ENCODE measurements around the gene THSD7B.
"Not testable (repeated sequence)": the region's sequence is repeated elsewhere in the genome, so short reads cannot be mapped to it uniquely, and the experiment has no call there.

The THSD7B gene

DNA sequence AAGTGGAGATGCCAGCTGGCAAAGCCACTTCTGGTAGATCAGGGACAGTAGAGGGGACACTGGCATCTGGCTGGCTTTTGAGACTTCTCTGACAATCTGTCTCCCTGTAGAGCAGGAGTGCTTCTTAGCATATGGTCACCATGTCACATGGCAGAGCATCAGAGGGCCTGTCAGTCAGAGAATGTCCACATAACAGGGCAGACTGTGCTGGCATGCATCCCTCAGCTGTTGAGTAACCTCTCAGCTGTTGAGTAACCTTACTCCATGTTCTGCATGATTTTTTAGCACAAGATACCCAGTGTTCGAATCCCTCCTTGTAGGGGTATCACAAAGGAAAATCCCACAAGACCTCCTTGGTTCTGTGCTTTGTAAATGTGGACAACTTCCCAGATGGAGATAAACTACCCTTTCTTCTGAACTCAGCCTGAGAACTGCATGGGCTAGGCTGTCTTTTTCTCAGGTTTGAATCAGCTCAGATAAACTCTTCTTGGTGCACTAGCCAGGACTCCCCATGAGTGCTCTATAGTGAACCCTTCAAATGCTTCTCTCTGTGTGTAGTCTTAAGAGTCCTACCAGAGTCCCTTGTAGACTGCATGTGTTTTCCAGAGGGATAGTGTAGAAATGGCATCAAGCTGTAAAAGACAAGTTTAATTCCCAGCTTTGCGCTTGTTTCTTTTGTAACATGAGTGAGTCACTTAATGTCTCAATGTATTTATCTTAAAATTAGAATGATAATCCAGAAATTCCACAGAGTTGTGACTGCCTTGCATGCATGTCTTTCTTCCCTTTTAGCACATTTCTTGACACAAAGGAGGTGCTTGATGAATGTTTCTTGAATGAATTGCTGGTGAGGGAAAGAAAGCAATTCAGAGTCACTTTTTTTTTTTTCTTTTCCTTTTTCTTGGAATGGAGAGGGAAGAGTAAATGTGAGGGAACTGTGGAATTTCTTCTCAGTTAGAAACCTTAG, 756.6 kb downstream of the THSD7B start:
- no peak for DNase-seq (ENCODE audit: low read depth in 1 of 2, low spot score in 1 of 2)

DNA sequence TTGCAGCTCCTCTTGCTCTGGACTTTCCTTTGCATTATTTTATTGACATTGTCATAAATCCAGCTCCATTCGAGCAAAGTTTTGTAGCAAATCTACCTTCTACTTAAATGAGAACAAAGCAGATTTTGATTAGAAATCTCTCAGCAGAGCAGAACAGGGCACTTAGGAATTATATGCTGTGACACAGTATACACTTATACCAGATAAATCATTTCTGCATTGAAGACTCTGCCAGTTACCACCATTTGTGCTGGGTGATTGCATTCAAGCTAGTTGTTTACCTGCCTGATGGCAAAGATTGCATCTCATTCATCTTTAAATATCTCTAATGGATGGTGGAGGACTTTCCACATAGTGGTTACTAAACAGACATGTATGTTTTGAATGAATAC, 757.3 kb downstream of the THSD7B start:
- DNase-seq (ENCODE audit: low read depth in 1 of 2, low spot score in 1 of 2), result no peak

- no peak for DNase-seq (ENCODE audit: low read depth in 1 of 2, low spot score in 1 of 2)
Measured at GRCh38 chr2:137523931-137524330, 758.6 kb downstream of the THSD7B start.

- DNase-seq (ENCODE audit: low read depth in 1 of 2, low spot score in 1 of 2), result no peak
Measured at GRCh38 chr2:137525132-137525531, 759.8 kb downstream of the THSD7B start.

DNA sequence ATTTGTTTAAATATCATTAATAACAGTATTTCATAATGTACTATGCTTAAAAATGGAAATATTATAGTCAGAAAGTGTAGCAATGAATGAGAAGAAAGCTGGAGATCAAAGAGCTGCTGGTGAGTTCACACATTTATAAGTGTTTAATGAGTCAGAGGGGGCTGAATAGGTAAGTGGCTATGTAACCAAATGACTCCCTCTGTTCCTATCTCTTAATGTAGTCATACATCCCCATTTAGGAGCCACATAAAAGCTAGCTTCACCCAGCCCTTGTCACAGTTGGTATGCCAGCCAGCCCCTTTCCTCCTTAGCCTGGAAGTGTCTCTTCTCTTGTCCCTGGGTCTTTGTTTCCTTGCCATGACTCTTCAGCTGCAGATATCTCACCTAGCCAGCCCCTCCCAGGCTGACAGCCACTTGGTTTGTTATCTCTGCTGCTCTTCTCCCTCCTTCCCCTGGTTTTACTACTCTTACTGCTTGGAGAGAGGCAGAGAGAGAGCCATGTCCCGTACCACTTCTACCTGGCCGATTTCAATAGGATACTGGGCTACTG, 760.4 kb downstream of the THSD7B start:
- no peak for DNase-seq (ENCODE audit: low read depth in 1 of 2, low spot score in 1 of 2)

DNA sequence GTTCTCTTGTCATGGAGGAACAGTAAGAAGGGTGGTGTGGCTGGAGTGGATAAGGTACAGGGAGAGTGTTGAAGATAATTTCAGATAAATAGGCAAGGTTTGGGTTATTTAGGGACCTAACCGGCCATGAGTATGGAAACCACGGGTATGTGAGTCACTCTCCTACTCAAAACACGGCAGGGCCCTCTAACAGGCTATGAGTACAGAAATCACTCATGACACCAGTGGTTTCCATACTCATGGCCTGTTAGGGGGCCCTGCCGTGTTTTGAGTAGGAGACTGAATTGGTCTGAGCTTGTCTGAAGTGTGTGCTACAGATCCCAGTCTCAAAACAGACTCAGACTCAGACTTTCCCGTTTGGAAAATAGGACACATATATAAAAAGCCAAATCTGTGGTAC, 770.6 kb downstream of the THSD7B start:
- no peak for DNase-seq (ENCODE audit: low read depth in 1 of 2, low spot score in 1 of 2)

- DNase-seq (ENCODE audit: low read depth in 1 of 2, low spot score in 1 of 2), result no peak
Measured at GRCh38 chr2:137539336-137539735, 774.0 kb downstream of the THSD7B start.

DNA sequence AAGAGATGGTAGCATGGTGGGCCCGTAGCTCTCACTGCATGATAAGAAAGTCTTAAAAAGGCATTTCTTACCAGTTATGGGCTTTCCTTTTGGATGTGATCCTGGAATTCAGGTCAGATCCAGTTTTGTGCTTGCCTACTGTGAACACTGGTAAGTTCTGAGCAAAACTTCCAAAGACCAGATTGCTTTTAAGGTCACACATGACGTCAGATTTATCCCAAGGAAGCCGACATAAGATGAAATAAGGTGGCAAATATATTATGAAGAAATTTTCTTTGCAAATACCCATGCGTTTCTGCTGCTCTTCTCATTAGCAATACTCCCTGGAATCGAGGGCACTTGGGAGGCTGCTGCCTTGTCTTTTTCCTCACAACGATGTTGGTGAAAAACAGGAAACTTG, 782.5 kb downstream of the THSD7B start:
- DNase-seq (ENCODE audit: low read depth in 1 of 2, low spot score in 1 of 2), result no peak

GRCh38 chr2:137566387-137566786, 801.0 kb downstream of the THSD7B start:
- no peak for DNase-seq (ENCODE audit: low read depth in 1 of 2, low spot score in 1 of 2)

DNA sequence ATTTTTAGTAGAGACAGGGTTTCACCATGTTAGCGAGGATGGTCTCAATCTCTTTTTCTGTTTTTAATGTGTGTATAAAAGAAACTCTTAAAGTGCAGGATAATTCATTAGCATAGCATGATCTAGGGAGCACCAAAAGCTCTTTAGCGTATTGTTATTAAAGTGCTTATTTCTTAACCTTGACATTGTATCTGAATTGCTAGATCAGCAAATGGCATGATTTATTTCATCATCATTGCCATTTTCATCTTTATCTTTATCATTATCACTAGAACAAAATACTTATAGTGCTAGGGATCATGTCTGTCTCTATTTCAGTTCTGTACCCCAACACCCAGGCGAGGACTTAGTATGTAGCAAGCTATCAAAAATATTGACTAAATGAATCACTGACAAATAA, 805.1 kb downstream of the THSD7B start:
- DNase-seq (ENCODE audit: low read depth in 1 of 2, low spot score in 1 of 2), result no peak

GRCh38 chr2:137587834-137588233, 822.5 kb downstream of the THSD7B start:
- DNase-seq (ENCODE audit: low read depth in 1 of 2, low spot score in 1 of 2), result not testable (repeated sequence)

DNA sequence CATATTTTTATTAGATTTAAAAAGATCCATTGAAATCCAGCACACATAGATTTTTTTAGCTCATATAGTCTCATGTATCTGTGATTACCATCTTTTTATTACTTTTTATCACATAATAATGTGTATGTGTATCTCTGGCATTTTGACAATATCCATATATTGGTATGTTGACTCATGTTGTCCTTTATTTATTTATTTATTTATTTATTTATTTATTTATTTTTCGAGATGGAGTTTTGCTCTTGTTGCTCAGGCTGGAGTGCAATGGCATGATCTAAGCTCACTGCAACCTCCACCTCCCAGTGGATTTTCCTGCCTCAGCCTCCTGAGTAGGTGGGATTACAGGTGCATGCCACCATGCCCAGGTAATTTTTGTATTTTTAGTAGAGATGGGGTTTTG, 823.2 kb downstream of the THSD7B start:
- not testable (repeated sequence) for DNase-seq (ENCODE audit: low read depth in 1 of 2, low spot score in 1 of 2)

DNA sequence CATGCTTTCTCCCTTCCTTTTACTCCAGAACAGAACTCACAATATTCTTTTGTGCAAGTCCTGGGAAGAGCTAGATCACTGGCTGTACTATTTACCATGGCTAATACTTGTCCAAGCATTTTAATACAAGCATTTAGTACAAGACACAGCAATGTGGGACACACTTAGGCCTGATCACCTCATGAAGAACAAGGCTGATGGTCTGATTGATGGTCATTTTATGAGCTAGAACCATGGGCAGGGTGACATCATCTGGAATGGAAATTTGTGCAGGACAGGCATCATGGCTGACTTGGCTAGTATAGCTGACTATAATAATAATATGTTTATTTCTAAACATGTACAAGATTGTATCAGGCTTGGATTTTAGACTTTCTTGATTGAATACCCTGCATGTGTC, 824.8 kb downstream of the THSD7B start:
- no peak for DNase-seq (ENCODE audit: low read depth in 1 of 2, low spot score in 1 of 2)

DNA sequence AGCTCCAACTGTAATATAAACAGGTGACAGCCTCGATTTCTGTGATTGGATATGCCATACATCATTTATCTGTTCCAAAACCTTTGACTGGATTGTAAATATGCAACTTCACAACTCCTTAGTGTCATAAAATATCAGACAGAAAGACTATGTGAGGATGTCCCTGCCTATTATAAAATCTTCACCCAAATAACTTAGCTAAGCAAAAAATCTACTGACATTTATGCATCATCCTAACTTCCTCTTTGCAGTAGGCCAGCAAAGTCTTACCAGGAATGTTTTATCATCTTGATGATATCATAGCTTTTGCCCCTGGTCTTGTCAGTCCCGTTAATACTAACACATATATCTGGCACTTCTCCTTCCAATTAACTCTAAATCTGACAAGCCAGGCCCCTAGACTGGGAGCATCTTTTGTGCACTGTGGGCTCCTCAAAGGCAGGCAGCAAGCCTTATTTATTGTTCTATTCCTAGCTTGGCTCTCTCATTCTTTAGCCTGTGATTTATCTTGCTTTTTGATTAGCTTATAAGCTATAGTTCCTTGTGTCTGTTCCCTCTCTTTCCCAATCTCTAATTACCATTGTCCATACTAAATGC, 842.5 kb downstream of the THSD7B start:
- DNase-seq (ENCODE audit: low read depth in 1 of 2, low spot score in 1 of 2), result no peak

DNA sequence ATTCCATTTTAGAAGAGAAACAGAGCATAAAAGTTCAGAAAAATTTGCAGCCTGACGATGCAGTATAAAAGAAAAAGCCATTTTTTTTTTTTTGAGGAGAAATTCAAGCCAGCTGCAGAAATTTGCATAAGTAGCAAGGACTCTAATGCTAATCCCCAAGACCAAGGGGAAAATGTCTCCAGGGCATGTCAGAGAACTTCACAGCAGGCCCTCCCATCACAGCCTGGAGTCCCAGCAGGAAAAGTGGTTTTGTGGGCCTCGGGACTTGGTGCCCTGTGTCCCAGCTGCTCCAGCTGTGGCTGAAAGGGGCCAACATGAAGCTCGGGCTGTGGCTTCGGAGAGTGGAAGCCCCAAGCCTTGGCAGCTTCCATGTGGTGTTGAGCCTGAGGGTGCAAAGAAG, 873.6 kb downstream of the THSD7B start:
- no peak for DNase-seq (ENCODE audit: low read depth in 1 of 2, low spot score in 1 of 2)

DNA sequence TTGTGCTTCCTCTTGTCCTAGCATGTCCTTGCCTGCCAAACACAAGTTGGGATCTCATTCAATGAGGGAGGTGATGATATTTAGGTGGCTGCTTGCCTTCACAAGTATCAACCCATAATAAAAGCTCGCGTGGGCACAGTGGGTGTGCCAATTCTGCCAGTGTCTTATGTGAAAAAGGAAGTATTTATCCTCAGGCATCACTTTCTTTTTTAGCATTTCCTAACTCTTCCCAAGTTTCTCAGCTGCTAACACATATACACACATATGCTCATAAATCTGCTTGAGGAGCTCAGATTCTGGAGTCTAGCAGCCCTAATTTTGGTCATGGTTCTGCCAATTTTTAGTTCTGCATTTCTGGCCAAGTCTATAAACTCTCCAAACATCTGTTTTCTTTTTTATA, 879.4 kb downstream of the THSD7B start:
- DNase-seq (ENCODE audit: low read depth in 1 of 2, low spot score in 1 of 2), result no peak

DNA sequence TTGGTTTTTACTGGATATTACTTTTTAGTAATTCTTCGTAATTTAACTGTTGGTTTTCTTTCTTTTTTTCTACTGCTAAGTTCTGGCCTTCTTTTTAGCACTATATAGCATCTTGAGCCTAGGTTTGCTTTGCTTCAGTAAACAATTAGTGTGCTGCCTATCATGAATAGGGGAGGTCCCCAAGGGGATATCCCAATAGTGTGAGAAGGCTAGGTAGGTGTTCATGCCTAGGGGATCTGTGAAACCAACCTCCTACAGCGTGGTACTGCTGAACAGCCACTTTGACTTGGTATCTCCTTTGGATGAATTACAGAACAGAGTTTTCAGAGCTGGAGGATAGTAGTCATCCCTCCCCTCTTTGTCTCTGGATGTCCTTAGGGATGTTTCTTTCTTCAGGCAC, 888.7 kb downstream of the THSD7B start:
- no peak for DNase-seq (ENCODE audit: low read depth in 1 of 2, low spot score in 1 of 2)

GRCh38 chr2:137655814-137656213, 890.5 kb downstream of the THSD7B start:
- DNase-seq (ENCODE audit: low read depth in 1 of 2, low spot score in 1 of 2), result no peak

GRCh38 chr2:137658433-137658832, 893.1 kb downstream of the THSD7B start:
- DNase-seq (ENCODE audit: low read depth in 1 of 2, low spot score in 1 of 2), result no peak

- DNase-seq (ENCODE audit: low read depth in 1 of 2, low spot score in 1 of 2), result no peak
Measured at GRCh38 chr2:137659616-137660015, 894.3 kb downstream of the THSD7B start.

GRCh38 chr2:137670111-137670510, 904.8 kb downstream of the THSD7B start:
- no peak for DNase-seq (ENCODE audit: low read depth in 1 of 2, low spot score in 1 of 2)

DNA sequence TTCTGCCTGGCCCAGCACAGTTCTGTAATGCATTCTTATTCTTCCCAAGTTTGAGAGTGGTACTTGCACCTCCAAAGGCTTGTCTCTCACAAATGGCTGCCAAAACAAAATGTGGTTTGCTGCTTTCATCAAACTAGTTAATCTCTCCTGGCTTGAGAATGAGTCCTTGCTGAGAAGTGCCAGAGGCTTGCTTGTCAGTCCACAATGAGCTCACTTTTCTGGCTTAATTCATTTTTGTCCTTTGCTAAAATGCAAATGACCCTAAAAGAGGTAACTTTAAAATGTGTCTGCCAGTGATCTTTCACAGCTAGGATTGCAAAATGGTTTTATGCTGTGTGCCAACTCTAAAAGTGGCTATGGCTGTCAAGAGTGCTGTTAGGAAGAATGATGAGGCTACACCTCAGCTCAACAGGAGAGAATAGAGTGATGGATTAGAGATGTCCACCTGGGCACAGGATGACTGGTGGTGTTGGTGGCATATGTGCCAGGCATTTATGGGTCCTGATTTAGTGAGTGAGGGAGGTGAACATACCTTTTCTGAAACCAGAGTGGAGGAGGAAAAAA, 907.7 kb downstream of the THSD7B start:
- no peak for DNase-seq (ENCODE audit: low read depth in 1 of 2, low spot score in 1 of 2)
